Measurements from ENCODE around the gene SERTAD2.

GRCh38 chr2:64608867-64609226 lies 44.9 kb downstream of the SERTAD2 start:
- peak in 3 of 11 experiments; percentile 9 to 22 (median 20) for TF ChIP-seq CTCF (IDR thresholded peaks at IDR 0.05 in 8 of 11, conservative IDR thresholded peaks at IDR 0.05 in 3 of 11)
- no peak for TF ChIP-seq POLR2A (IDR thresholded peaks at IDR 0.05)
- TF ChIP-seq POLR2AphosphoS5 (IDR thresholded peaks at IDR 0.05) = no peak
